Neural cell (in vitro differentiated cells): Measurements from ENCODE around the gene ST6GALNAC2. TPM values are rescaled to one million over a fixed set of nuclear protein-coding genes. Genes with fewer than 3 reads are reported as not detected.

Source experiments
- H2AFZ ChIP-seq: fragments of 200-600, 300-800 bp; sonication (generic), shearing (Covaris generic); 2 replicates; pipeline ENCODE4 v1.6.0; 2014; ENCODE audit warnings: low read depth, mild to moderate bottlenecking, antibody characterized with exemption, low read length, moderate library complexity
- H3F3A ChIP-seq: fragments of 200-600 bp; shearing (Covaris generic); 2 replicates; pipeline ENCODE4 v1.6.1; 2016; ENCODE audit warnings: mild to moderate bottlenecking, moderate library complexity, mixed read lengths, antibody characterized with exemption, low read length; ENCODE audit not compliant: insufficient read depth, poor library complexity, severe bottlenecking
- H3K27ac ChIP-seq: fragments of 200-600, 300-800 bp; sonication (generic), shearing (Covaris generic); 2 replicates; pipeline ENCODE4 v1.5.1; 2014; ENCODE audit warnings: mild to moderate bottlenecking, low read length, moderate library complexity
- H3K27me3 ChIP-seq: fragments of 300-800, 200-600 bp; sonication (generic), shearing (Covaris generic); 2 replicates; pipeline ENCODE4 v1.6.0; 2014; ENCODE audit warnings: mild to moderate bottlenecking, low read depth, low read length, moderate library complexity; ENCODE audit not compliant: insufficient read depth
- H3K36me3 ChIP-seq: fragments of 300-800, 200-600 bp; sonication (generic), shearing (Covaris generic); 2 replicates; pipeline ENCODE4 v1.5.1; 2014; ENCODE audit warnings: mild to moderate bottlenecking, antibody characterized with exemption, low read length, moderate library complexity; ENCODE audit not compliant: insufficient read depth
- H3K4me2 ChIP-seq: fragments of 300-800, 200-600 bp; sonication (generic), shearing (Covaris generic); 2 replicates; pipeline ENCODE4 v1.6.0; 2014; ENCODE audit warnings: mild to moderate bottlenecking, low read length
- H3K4me3 ChIP-seq: fragments of 300-800, 200-600 bp; sonication (generic), shearing (Covaris generic); 2 replicates; pipeline ENCODE4 v1.5.1; 2014; ENCODE audit warnings: mild to moderate bottlenecking, low read length, moderate library complexity
- H3K79me2 ChIP-seq: fragments of 200-600 bp; shearing (Covaris generic); replicated peaks from 2 replicates; pipeline ENCODE4 v1.6.0; 2014; ENCODE audit warnings: mild to moderate bottlenecking, low read length, moderate library complexity; ENCODE audit not compliant: insufficient read depth
- H3K9ac ChIP-seq: fragments of 300-800, 200-600 bp; sonication (generic), shearing (Covaris generic); 2 replicates; pipeline ENCODE4 v1.6.1; 2016; ENCODE audit warnings: mild to moderate bottlenecking, low read length, mixed read lengths
- H3K9me2 ChIP-seq: fragments of 200-600 bp; shearing (Covaris generic); 2 replicates; pipeline ENCODE4 v1.6.1; 2016; ENCODE audit warnings: mild to moderate bottlenecking, low read length, mixed read lengths; ENCODE audit not compliant: insufficient read depth
- H3K9me3 ChIP-seq: fragments of 200-600, 300-800 bp; sonication (generic), shearing (Covaris generic); 2 replicates; pipeline ENCODE4 v1.6.1; 2016; ENCODE audit warnings: mild to moderate bottlenecking, mixed run types, low read length, moderate library complexity, mixed read lengths
- H4K20me1 ChIP-seq: fragments of 200-600 bp; shearing (Covaris generic); 2 replicates; pipeline ENCODE4 v1.6.1; 2016; ENCODE audit warnings: mild to moderate bottlenecking, mixed run types; ENCODE audit not compliant: insufficient read depth
- CTCF ChIP-seq: fragments of 450-650 bp; IDR thresholded peaks from 2 replicates; pipeline ENCODE4 v1.5.1; 2014; ENCODE audit warnings: antibody characterized with exemption, mild to moderate bottlenecking, moderate library complexity; ENCODE audit not compliant: poor library complexity, severe bottlenecking
- EP300 ChIP-seq: fragments of 450-650 bp; conservative IDR thresholded peaks from 2 replicates; pipeline ENCODE4 v1.6.1; 2014; ENCODE audit warnings: antibody characterized with exemption, mild to moderate bottlenecking, moderate library complexity; ENCODE audit not compliant: poor library complexity, severe bottlenecking
- EZH2 ChIP-seq: fragments of 200-600, 300-800 bp; shearing (Covaris generic), sonication (generic); IDR thresholded peaks from 2 replicates; pipeline ENCODE4 v1.6.1; 2014; ENCODE audit warnings: antibody characterized with exemption, low read length, borderline replicate concordance, mild to moderate bottlenecking; ENCODE audit not compliant: insufficient read depth, poor library complexity, severe bottlenecking
- MXI1 ChIP-seq: fragments of 450-650 bp; conservative IDR thresholded peaks from 2 replicates; pipeline ENCODE4 v1.6.1; 2014; ENCODE audit warnings: antibody characterized with exemption, mild to moderate bottlenecking; ENCODE audit not compliant: poor library complexity, severe bottlenecking
- POLR2AphosphoS5 ChIP-seq: IDR thresholded peaks from 2 replicates; pipeline ENCODE4 v1.6.1; 2012
- RAD21 ChIP-seq: fragments of 450-650 bp; conservative IDR thresholded peaks from 2 replicates; pipeline ENCODE4 v1.6.1; 2014; ENCODE audit warnings: antibody characterized with exemption, mild to moderate bottlenecking, moderate library complexity
- REST ChIP-seq: IDR thresholded peaks from 2 replicates; pipeline ENCODE4 v1.6.1; 2012; ENCODE audit warnings: borderline replicate concordance
- SMC3 ChIP-seq: fragments of 450-650 bp; conservative IDR thresholded peaks from 2 replicates; pipeline ENCODE4 v1.6.1; 2014; ENCODE audit warnings: antibody characterized with exemption, mild to moderate bottlenecking, moderate library complexity; ENCODE audit not compliant: poor library complexity
- TAF1 ChIP-seq: IDR thresholded peaks from 2 replicates; pipeline ENCODE4 v1.6.1; 2012; ENCODE audit warnings: low read depth
- polyA plus RNA-seq: library from polyadenylated mRNA; depleted of rRNA; stranded (reverse); fragments of >200 nt; gene quantifications from 2 replicates; pipeline ENCODE4 v1.2.3, GENCODE V29; 2014

The ST6GALNAC2 gene
- polyA plus RNA-seq, 1 donor from 2014 or later: not detected

DNA sequence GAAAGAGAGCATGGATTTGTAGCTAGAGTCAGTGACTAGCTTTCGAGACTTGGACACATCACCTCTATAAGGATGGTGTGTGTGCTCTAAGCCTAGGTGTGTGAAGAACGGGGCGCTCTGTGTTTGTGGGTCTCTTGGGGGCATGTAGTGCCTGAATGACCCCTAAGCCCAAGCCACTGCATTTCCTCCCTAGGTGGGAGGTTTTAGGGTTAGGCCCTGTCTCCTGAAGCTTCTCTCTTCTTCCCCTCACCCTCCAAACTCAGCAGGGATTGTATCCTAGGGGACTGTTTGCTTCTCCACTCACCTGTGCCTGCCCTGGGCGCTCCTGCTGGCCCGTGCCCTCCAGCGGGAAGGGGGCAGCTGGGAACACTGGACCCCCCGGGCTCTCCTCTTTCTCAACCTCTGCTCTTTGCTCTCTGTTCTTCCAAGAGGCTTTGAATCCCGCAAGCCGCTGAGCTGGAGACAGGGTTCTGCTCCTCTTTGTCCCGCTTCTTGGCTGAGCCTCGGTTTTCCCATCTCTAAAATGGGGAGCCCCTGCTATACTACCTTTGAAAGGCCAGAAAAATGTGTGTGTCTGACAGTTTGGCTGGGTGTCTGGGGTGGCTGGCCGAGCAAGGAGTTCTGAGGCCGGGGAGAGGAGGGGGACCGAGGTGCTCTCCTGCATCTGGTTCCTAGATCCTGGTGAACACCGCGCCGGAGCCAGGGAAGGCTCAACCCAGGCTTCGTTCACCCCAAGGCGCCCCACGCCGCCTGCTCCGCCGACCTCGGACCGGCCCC lies 49.0 kb downstream of the ST6GALNAC2 start:
- Histone ChIP-seq H3K36me3 (no peaks in the 10 kb centered on the region), H3K79me2 (no peaks in the 10 kb centered on the region), H3K9ac (peak overlapping the region; percentile 67), H3K27ac (no peak overlapping the region), H4K20me1 (no peaks in the 10 kb centered on the region), H3K9me2 (no peaks in the 10 kb centered on the region), H2AFZ (no peak overlapping the region), H3K4me2 (no peak overlapping the region), H3K27me3 (peaks cover 34% of the 10 kb centered on the region), H3F3A (no peaks in the 10 kb centered on the region), H3K4me3 (peak overlapping the region; percentile 62), H3K9me3 (no peaks in the 10 kb centered on the region)
- TF ChIP-seq POLR2AphosphoS5: no peak
- no peak for TF ChIP-seq TAF1
- TF ChIP-seq SMC3: no peak
- no peak for TF ChIP-seq CTCF
- no peak for TF ChIP-seq RAD21
- no peak for TF ChIP-seq MXI1
- TF ChIP-seq EP300: no peak
- TF ChIP-seq EZH2: no peak
- no peak for TF ChIP-seq REST

DNA sequence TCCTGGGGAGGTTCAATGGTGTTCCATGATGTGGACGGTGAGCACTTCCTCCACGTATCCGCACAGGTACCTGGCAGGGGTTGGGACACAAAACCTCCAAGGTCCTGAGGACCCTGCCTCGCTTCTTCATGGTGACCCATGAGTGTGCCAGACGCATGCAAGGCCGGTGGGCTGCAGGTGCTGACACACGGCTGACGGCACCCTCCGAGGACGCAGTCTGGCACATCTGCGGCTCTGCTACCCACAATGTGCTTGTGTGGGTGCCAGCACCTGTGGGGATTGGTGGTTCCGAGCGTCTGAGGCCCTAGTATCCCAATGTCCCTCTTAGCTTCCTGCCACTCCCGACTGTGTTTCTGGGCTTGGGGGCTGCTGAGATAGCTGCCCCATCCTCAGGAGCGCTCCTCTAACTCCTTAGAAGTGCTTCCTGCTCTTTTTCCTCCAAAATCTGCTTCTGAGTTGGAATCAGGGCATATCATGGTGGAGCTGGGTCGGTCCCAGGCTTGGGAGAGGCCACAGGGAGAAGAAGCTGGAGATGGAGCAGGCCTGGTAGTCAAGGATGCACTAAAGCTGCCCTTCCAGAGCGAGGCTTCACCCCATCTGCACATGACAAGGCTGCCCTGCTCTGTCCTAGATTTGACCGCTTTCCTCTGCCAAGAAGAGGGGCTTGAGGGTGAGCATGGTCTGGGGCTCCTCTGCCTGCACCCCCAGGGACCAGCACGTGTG lies 49.7 kb downstream of the ST6GALNAC2 start:
- H3K79me2 ChIP-seq: no peaks in the 10 kb centered on the region
- H3F3A ChIP-seq: no peaks in the 10 kb centered on the region
- no peaks in the 10 kb centered on the region for H3K36me3 ChIP-seq
- H3K27me3 ChIP-seq: peaks cover 34% of the 10 kb centered on the region
- H4K20me1 ChIP-seq: no peaks in the 10 kb centered on the region
- no peak overlapping the region for H2AFZ ChIP-seq
- no peak overlapping the region for H3K4me2 ChIP-seq
- no peak overlapping the region for H3K9ac ChIP-seq
- H3K9me2 ChIP-seq: no peaks in the 10 kb centered on the region
- no peak overlapping the region for H3K27ac ChIP-seq
- no peak overlapping the region for H3K4me3 ChIP-seq
- no peaks in the 10 kb centered on the region for H3K9me3 ChIP-seq
- TF ChIP-seq REST (no peak), CTCF (no peak), EZH2 (no peak), RAD21 (no peak), EP300 (no peak), POLR2AphosphoS5 (no peak), TAF1 (no peak), SMC3 (no peak), MXI1 (no peak)
